PFSK-1 (cell line): ENCODE measurements around the gene FLAD1.

Experiments
- FOXP2 ChIP-seq: optimal IDR thresholded peaks from 2 replicates; pipeline ENCODE3; 2011; ENCODE audit warnings: borderline replicate concordance, control low read depth, inconsistent platforms; ENCODE audit not compliant: insufficient read depth; ENCODE audit errors: extremely low read length, extremely low read depth
- POLR2AphosphoS5 ChIP-seq: IDR thresholded peaks from 2 replicates; pipeline ENCODE4 v1.6.1; 2012; ENCODE audit warnings: low read depth, mild to moderate bottlenecking, control low read depth, low read length, moderate library complexity
- SIN3A ChIP-seq: IDR thresholded peaks from 2 replicates; pipeline ENCODE4 v1.6.1; 2012; ENCODE audit warnings: mild to moderate bottlenecking, low read length, moderate library complexity, borderline replicate concordance; ENCODE audit not compliant: insufficient read depth
- TAF1 ChIP-seq: IDR thresholded peaks from 2 replicates; pipeline ENCODE4 v1.6.1; 2012; ENCODE audit warnings: low read length, control low read depth, borderline replicate concordance; ENCODE audit not compliant: insufficient read depth
- TF ChIP-seq, protein P1 (sequence below), 2 experiments: IDR thresholded peaks; 2 replicates each; pipeline versions ENCODE4 v1.6.1 to v1.8.0; 2011 to 2012; ENCODE audit warnings: low read depth in 2 of 2, low read length in 2 of 2, control low read depth in 1 of 2, inconsistent platforms in 1 of 2, mild to moderate bottlenecking in 1 of 2, moderate library complexity in 1 of 2; ENCODE audit not compliant: insufficient read depth in 1 of 2

FLAD1 gene

DNA sequence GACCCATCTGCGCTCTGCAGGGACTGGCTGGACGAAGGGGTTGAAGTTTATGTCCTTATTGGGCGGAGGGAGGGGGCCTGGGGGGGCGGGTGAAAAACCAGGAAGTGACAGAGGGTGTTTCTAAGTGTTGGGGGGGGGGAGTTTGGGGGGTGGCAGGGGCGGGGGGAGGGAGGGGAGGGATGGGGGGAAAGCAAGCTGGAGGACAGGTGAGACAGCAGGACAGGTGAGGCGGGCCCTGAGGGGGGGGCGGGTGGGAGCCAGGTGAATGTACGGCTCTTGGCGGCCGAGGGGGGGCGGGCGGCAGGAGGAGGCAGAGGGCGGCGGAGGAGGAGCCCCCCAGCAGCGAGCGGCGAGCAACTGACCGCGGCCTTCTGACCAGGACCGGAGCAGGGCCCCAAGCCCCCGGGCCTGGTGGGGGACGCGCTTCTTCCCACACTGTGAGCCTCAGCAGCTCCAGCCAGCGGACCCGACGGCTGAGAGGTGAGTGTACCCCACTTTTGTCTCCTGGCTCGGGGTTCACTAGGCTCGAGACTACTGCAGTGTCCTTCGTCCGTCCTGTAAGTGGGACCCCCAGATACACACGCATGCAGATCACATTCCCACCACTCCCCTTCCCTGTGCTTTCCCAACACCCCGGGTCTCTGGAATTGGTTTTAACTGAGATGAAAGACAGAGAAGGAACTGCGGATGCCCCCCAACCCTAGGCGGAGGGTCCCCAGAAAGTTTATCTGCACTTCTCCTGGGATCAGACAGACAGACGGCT lies 19.5 kb downstream of the FLAD1 start, which contains the start of gene ZBTB7B:
Gene ZBTB7B (plus strand): TSS at position 339 of the 763 bp plus-strand sequence. CDS start 11,859 bp downstream, outside the sequence.
- TF ChIP-seq TAF1: no peak; the same call in 1 of the 2 replicates
- no peak for TF ChIP-seq POLR2AphosphoS5
- no peak for TF ChIP-seq FOXP2
- TF ChIP-seq, protein P1, sequence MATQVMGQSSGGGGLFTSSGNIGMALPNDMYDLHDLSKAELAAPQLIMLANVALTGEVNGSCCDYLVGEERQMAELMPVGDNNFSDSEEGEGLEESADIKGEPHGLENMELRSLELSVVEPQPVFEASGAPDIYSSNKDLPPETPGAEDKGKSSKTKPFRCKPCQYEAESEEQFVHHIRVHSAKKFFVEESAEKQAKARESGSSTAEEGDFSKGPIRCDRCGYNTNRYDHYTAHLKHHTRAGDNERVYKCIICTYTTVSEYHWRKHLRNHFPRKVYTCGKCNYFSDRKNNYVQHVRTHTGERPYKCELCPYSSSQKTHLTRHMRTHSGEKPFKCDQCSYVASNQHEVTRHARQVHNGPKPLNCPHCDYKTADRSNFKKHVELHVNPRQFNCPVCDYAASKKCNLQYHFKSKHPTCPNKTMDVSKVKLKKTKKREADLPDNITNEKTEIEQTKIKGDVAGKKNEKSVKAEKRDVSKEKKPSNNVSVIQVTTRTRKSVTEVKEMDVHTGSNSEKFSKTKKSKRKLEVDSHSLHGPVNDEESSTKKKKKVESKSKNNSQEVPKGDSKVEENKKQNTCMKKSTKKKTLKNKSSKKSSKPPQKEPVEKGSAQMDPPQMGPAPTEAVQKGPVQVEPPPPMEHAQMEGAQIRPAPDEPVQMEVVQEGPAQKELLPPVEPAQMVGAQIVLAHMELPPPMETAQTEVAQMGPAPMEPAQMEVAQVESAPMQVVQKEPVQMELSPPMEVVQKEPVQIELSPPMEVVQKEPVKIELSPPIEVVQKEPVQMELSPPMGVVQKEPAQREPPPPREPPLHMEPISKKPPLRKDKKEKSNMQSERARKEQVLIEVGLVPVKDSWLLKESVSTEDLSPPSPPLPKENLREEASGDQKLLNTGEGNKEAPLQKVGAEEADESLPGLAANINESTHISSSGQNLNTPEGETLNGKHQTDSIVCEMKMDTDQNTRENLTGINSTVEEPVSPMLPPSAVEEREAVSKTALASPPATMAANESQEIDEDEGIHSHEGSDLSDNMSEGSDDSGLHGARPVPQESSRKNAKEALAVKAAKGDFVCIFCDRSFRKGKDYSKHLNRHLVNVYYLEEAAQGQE (IDR thresholded peaks at IDR 0.05; ENCODE audit: insufficient read depth in 1 of 2, low read depth in 2 of 2, low read length in 2 of 2): no peak
- no peak for TF ChIP-seq SIN3A

GRCh38 chr1:155003227-155003765 lies 20.2 kb downstream of the FLAD1 start:
- TF ChIP-seq, protein P1 (IDR thresholded peaks at IDR 0.05; ENCODE audit: insufficient read depth in 1 of 2, low read depth in 2 of 2, low read length in 2 of 2): no peak
- TF ChIP-seq FOXP2 (no peak), SIN3A (no peak), TAF1 (no peak), POLR2AphosphoS5 (no peak)

DNA sequence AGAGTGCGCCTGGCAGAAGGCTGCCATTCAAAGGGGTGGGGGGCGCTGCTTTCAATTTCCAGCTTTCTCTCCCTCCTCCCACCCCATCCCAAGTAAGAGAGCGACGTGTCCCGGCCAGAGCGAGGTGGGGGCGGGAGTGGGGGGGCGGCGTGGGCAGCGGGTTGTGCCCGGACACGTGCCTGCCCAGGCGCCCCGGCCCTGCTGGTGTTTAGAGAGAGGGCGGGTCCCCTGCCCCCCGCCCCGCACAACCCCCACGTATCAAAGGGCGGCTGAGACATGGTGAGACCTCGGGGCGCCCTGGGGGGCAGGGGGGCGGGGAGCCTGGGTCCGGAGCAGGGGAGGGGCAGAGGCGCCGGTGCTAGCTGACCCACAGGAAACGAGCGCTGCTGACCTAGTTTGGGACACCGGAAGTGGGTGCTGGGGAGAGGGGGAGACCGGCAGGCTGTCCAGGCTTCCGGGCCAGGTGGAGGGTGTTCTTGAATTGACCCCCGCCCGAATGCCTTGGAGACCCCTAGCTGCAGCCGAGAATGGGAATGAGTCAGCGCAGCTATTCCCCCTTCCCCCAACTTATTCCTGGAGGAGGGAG lies 20.7 kb downstream of the FLAD1 start:
- TF ChIP-seq, protein P1 (IDR thresholded peaks at IDR 0.05; ENCODE audit: insufficient read depth in 1 of 2, low read depth in 2 of 2, low read length in 2 of 2): 0 out of 4 replicates have a peak, but pooled peaks of 1 of the 2 experiments have one; percentile 6
- TF ChIP-seq POLR2AphosphoS5: no peak

- TF ChIP-seq POLR2AphosphoS5 (no peak), SIN3A (no peak), TAF1 (no peak), FOXP2 (no peak)
- TF ChIP-seq, protein P1 (IDR thresholded peaks at IDR 0.05; ENCODE audit: insufficient read depth in 1 of 2, low read depth in 2 of 2, low read length in 2 of 2): no peak
Observed at GRCh38 chr1:155004352-155005075, 21.4 kb downstream of the FLAD1 start.
